COLO668 (cell line): ENCODE measurements around the gene LAGE3.

Experiments
- DNase-seq: peaks from one replicate; lab custom pipeline; 2025; ENCODE audit not compliant: unreplicated experiment; lab: John Stamatoyannopoulos, UW

Gene LAGE3

GRCh38 chrX:154477891-154478477, 1.1 kb downstream of the LAGE3 start:
- no peak for DNase-seq

DNA sequence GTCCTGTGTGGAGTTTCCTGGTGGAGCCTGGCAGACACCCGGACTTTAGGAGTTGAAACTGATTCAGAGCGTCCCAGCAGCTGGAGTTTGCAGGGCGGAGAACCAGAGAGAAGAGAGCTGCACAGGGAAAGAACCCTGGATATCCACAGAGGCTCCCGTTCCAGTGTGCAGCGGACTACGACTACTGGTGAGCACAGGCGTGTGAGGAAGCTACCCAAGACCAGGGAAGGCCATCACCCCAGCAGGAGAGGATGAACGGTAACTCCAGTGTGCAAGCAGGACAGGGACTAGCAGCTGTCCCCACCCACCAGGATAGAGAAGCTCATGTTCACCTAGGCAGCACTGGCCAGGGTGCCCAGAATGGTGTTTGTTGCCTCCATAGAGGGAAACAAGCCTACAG, 2.3 kb downstream of the LAGE3 start:
- DNase-seq, result peak; percentile 17

- DNase-seq, result no peak
Observed at GRCh38 chrX:154473683-154474082, 5.4 kb downstream of the LAGE3 start.

DNA sequence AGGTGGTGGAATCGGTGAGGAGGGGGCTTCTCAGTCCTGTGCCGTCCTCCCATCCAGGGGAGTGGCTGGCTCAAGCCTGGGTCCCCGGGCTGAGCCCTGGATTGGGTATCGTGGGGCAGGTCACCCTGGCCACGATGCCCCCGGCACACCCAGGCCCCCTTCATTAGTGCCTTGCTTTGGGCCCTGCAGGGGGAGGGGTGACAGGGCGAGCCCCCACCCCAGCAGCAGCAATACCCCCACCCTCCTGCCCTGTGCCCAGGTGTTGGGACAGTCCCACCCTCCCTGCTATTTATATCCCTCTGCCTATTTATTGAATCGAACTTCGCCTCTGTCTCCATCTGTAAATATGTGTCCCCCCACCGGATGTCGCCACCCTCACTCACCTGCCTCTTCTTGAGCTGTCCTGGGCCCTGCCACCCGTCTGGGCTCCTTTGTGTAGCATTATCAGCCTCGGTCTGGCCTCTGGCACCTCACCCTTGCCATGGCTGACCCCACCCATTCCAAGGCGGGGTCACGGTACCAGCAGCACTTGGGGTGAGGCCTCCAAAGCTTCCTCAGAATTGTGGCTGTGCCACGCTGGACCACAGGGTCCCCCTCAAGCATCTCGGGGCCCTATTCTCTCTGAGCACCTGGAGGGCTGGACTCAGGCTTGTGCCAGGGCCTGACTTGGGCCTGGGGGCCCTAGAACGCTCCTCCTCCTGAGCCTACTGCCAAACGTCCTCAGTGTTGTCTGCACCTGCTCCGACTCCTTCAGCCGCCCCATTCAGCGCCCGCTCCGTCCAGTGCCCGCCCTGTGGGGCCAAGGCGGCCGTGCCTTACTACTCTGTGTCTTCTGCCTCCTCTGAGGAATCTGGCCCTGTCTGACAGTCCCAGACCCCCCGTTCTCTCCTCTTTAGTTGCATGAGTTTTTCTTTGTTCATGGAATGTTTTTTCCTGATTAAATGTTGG, 6.1 kb downstream of the LAGE3 start:
- no peak for DNase-seq

- no peak for DNase-seq
Observed at GRCh38 chrX:154471839-154472684, 7.0 kb downstream of the LAGE3 start.

DNA sequence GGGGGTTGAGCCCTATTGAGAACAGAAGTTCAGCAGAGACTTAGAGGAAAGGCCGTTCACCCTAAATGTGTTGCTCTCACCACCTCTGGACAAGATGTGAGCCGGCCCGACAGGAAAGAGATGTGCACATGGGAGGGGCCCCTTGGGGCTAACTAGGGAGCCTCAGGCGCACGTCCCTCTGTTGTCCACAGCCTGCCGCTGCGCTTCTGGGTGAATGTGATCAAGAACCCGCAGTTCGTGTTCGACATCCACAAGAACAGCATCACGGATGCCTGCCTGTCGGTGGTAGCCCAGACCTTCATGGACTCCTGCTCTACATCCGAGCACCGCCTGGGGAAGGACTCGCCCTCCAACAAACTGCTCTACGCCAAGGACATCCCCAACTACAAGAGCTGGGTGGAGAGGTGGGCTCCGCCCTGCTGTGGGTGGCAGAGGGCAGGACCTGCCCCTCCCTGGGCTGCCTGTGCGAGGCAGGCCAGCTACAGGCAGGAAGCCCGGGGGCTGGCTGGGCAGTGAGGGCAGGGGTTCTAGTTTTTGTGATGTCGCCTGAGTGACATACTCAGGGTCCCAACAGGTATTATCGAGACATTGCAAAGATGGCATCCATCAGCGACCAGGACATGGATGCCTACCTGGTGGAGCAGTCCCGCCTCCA, 8.0 kb downstream of the LAGE3 start:
- DNase-seq, result no peak

- no peak for DNase-seq
Observed at GRCh38 chrX:154470434-154470833, 8.6 kb downstream of the LAGE3 start.

GRCh38 chrX:154469880-154470279, 9.2 kb downstream of the LAGE3 start:
- no peak for DNase-seq

GRCh38 chrX:154469114-154469513, 10.0 kb downstream of the LAGE3 start:
- no peak for DNase-seq

GRCh38 chrX:154468217-154468616, 10.9 kb downstream of the LAGE3 start:
- DNase-seq, result no peak

DNA sequence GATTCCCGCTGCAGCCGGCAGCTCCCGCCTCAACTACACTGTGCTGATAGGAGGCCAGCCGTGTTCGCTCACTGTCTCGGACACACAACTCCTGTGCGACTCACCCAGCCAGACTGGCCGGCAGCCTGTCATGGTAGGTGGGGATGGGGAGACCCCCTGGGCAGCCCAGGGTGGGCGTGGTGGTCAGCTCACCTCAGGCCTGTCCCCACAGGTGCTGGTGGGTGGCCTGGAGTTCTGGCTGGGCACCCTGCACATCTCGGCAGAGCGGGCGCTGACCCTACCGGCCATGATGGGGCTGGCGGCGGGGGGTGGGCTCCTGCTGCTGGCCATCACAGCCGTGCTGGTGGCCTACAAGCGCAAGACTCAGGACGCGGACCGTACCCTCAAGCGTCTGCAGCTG, 11.5 kb downstream of the LAGE3 start:
- DNase-seq, result no peak

DNA sequence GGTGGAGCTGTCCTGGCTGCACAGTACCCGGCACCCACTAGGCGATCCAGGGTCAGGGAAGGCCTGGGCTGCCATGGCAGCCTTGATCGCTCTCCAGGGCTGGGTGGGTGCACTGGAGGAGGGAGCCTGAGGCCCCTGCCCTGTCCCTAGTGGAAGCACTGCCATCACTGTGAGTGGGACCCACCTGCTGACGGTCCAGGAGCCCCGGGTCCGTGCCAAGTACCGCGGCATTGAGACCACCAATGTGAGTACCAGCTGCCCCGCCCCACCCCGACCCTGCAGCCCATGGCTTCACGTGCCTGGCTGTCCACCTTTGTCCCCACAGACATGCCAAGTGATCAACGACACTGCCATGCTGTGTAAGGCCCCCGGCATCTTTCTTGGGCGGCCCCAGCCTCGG, 12.2 kb downstream of the LAGE3 start:
- no peak for DNase-seq

DNA sequence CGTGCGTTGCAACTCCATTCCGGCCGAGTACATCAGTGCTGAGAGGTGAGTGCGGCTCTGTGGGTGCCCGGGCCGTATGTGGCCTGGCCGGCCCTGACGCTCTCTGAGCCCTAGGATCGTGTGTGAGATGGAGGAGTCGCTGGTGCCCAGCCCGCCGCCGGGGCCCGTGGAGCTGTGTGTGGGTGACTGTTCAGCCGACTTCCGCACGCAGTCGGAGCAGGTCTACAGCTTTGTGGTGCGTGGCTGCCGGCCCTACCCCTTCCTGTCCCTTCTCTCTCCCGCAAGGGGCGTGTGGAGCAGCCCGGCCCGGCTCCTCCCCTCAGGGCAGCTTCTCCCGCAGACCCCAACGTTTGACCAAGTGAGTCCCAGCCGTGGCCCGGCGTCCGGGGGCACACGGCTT, 13.0 kb downstream of the LAGE3 start:
- no peak for DNase-seq

- DNase-seq, result no peak
Observed at GRCh38 chrX:154465601-154466000, 13.5 kb downstream of the LAGE3 start.

GRCh38 chrX:154464806-154465365, 14.2 kb downstream of the LAGE3 start:
- no peak for DNase-seq

GRCh38 chrX:154463611-154464220, 15.4 kb downstream of the LAGE3 start:
- DNase-seq, result no peak

DNA sequence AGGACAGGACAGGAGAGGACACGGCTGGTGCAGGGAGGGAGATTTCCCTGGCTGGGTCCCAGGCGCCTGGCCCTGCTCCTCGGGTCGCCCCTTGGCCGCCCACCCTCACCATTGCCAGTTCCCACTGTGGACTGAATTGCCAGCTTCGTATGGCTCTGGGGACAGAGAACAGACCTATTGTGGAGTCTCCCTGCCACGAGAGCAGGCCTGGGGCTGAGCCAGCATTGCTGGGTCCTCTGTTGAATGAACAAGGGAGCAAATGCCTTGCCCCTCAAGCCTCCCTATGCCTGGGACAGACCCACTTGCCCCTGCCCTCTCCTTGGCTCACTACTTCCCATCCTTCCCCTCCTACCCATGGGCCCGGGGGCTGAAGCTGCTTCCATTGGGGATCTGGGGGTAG, 16.7 kb downstream of the LAGE3 start:
- DNase-seq, result no peak

GRCh38 chrX:154460326-154460725, 18.8 kb downstream of the LAGE3 start:
- DNase-seq, result no peak

DNA sequence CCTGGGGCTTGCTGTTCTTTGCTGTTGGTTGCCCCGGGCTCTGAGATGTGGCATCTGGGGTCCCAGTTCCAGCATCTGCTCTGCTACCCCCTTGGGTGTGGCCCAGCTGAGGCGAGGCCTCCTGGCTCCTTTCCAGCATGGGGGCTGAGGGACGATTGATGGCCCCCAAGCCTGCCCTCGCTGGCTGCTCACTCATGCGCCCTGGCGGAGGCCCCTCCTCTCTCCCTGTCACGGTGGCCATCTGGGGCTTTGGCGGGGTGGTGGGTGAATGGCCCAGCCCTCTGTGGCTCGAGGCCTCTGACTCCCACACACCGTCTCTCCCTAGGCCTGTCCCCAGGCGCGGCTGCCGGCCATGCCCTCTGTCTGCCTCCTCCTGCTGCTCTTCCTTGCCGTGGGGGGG, 19.2 kb downstream of the LAGE3 start:
- peak; percentile 17 for DNase-seq
